ENCODE data around the gene OR13J1.

DNA sequence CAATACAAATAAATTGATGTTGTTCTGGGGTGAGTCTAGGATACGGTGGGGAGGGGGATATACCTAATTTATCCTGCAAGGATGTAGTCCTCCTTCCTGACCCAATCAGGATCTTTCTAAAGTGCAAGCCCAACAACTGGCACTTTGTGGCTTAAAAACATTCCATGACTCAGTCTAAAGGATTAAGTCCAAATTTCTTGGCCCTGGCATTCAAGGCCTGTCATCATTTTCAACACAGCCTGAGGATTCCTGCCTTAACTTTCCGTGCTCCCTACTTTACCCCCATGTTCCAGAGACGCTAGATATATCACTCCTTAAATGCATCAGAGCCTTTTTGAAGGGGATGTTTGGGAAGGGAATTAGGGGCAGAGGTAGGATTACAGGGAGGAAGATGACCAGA is 42.7 kb downstream of the OR13J1 start:
- TF ChIP-seq POLR2A (IDR thresholded peaks at IDR 0.05; ENCODE audit: low read depth, low read length) (no peak), POLR2AphosphoS5 (IDR thresholded peaks at IDR 0.05; ENCODE audit: low read depth, low read length) (no peak)
